Cardiac fibroblast (primary cell): Measurements from ENCODE around the gene ANO8.
"Not testable (repeated sequence)": the region's sequence is repeated elsewhere in the genome, so short reads cannot be mapped to it uniquely, and the experiment has no call there.

Experiments used
- DNase-seq, 2 donors: peaks; one replicate each; pipeline versions ENCODE4 v3.0.0 to v3.0.0-alpha.2; 2010; ENCODE audit warnings: low read depth in 2 of 2
- H3K4me3 ChIP-seq, 2 donors: replicated peaks in 1 of 2; 1 replicate in 1 of 2; 2 replicates in 1 of 2; pipeline ENCODE4 v1.5.1; 2011; ENCODE audit warnings: low read depth in 2 of 2, low read length in 2 of 2, mild to moderate bottlenecking in 2 of 2, moderate library complexity in 1 of 2
- TF ChIP-seq, protein P1 (sequence below): IDR thresholded peaks from one replicate; pipeline ENCODE4 v1.5.1; 2011; ENCODE audit warnings: low read depth, mild to moderate bottlenecking, low read length, inconsistent platforms

ANO8 gene

DNA sequence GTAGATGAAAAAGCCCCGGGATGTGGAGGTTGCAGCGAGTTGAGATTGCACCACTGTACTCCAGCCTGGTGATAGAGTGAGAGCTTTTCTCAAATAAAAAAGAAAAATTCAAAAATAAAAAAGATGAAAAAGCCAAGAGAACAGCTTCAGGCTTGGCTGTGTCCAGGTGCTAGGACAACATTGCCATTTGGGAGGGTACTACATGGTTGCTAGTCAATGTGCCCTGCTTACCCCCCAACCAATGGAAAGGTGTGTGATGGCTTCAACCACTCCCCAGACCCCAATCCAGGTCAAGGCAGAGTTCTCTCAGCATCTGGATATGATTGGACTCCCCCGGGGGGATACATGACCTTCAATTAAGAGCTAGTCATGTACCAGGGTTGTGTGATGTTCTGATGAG is 55.2 kb downstream of the ANO8 start:
- no peak for DNase-seq
- TF ChIP-seq, protein P1, sequence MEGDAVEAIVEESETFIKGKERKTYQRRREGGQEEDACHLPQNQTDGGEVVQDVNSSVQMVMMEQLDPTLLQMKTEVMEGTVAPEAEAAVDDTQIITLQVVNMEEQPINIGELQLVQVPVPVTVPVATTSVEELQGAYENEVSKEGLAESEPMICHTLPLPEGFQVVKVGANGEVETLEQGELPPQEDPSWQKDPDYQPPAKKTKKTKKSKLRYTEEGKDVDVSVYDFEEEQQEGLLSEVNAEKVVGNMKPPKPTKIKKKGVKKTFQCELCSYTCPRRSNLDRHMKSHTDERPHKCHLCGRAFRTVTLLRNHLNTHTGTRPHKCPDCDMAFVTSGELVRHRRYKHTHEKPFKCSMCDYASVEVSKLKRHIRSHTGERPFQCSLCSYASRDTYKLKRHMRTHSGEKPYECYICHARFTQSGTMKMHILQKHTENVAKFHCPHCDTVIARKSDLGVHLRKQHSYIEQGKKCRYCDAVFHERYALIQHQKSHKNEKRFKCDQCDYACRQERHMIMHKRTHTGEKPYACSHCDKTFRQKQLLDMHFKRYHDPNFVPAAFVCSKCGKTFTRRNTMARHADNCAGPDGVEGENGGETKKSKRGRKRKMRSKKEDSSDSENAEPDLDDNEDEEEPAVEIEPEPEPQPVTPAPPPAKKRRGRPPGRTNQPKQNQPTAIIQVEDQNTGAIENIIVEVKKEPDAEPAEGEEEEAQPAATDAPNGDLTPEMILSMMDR, result no peak
- no peak overlapping the region for H3K4me3 ChIP-seq

GRCh38 chr19:17275441-17276175 is 59.0 kb downstream of the ANO8 start:
- DNase-seq, result no peak
- no peak overlapping the region for H3K4me3 ChIP-seq
- TF ChIP-seq, protein P1, result no peak

DNA sequence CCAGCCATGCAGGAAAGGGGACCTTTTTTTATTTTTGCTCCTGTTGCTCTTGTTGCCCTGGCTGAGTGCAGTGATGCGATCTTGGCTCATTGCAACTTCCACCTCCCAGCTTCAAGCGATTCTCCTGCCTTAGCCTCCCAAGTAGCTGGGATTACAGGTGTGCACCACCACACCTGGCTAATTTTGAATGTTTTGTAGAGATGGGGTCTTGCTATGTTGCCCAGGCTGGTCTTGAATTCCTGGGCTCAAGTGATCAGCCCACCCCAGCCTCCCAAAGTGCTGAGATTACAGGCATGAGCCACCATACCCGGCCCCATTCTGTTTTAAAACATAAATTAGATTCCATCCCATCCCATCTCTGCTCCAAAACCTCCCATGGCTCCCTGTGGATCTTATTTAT is 59.8 kb downstream of the ANO8 start:
- not testable (repeated sequence) for H3K4me3 ChIP-seq, DNase-seq
